ENCODE results near the gene MPPED1. TPM values are rescaled to one million over a fixed set of nuclear protein-coding genes. Genes with fewer than 3 reads are reported as not detected.

The MPPED1 gene
- total RNA-seq, 1 experiment from 2014 or later: 0.35 TPM

DNA sequence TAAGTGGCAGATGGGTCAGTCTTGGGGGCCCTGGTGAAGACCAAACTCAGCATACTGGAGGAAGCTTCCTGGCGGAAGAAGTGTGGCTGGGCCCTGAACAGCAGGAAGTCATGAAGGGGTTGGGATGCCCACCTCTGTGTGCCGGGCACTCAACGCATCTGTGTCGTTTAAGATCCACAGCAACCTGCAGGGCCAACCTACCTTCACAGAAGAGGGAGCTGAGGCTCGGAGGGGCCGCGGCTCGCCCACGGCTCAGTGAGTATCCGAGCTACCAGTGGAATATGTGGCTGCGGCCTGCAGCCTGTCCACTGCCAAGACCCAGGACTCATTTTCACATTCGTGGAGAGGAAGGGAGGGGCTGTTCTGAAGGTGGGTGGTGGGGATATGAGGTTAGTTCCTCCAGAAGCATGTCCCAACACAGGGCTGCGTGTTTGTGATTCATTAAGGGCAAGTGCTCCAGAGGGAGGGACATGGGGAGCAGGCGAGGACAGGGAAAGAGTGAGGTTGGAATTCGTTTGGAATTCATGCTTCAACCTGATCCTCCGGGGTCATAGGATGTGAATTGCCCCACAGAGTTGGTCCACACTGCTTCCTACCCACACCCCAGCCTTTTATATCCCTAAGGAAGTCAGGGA is 99.6 kb downstream of the MPPED1 start:
- TF ChIP-seq NFE2L1 (CRISPR knock-in tag; IDR thresholded peaks at IDR 0.05) (no peak), NFATC4 (CRISPR knock-in tag; IDR thresholded peaks at IDR 0.05) (no peak), ZBTB21 (CRISPR knock-in tag; IDR thresholded peaks at IDR 0.05; ENCODE audit: borderline replicate concordance) (no peak), ELF4 (CRISPR knock-in tag; IDR thresholded peaks at IDR 0.05; ENCODE audit: low read depth) (no peak), GRHL2 (CRISPR knock-in tag; IDR thresholded peaks at IDR 0.05; ENCODE audit: insufficient replicate concordance, severe bottlenecking) (no peak), TCF7 (CRISPR knock-in tag; IDR thresholded peaks at IDR 0.05; ENCODE audit: low read depth) (no peak), ZNF121 (CRISPR knock-in tag; IDR thresholded peaks at IDR 0.05) (no peak), ZNF532 (CRISPR knock-in tag; IDR thresholded peaks at IDR 0.05; ENCODE audit: borderline replicate concordance) (no peak), FOXP4 (CRISPR knock-in tag; IDR thresholded peaks at IDR 0.05) (no peak), FOXK1 (CRISPR knock-in tag; IDR thresholded peaks at IDR 0.05) (no peak), ZMAT4 (CRISPR knock-in tag; IDR thresholded peaks at IDR 0.05) (no peak), SP1 (CRISPR knock-in tag; conservative IDR thresholded peaks at IDR 0.05) (no peak), IRF2 (CRISPR knock-in tag; IDR thresholded peaks at IDR 0.05; ENCODE audit: borderline replicate concordance, low read depth) (no peak), AFF4 (CRISPR knock-in tag; IDR thresholded peaks at IDR 0.05; ENCODE audit: borderline replicate concordance) (no peak), ZNF263 (CRISPR knock-in tag; IDR thresholded peaks at IDR 0.05; ENCODE audit: low read depth) (no peak), NR2C2 (CRISPR knock-in tag; IDR thresholded peaks at IDR 0.05) (no peak), ZNF281 (CRISPR knock-in tag; IDR thresholded peaks at IDR 0.05) (no peak), ZNF396 (CRISPR knock-in tag; IDR thresholded peaks at IDR 0.05; ENCODE audit: borderline replicate concordance) (no peak), FOXP1 (CRISPR knock-in tag; IDR thresholded peaks at IDR 0.05; ENCODE audit: borderline replicate concordance) (no peak)
- TF ChIP-seq, protein P1, sequence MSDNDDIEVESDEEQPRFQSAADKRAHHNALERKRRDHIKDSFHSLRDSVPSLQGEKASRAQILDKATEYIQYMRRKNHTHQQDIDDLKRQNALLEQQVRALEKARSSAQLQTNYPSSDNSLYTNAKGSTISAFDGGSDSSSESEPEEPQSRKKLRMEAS (CRISPR knock-in tag; IDR thresholded peaks at IDR 0.05): no peak
- ChIA-PET POLR2A (no interaction called here), CTCF (interaction anchor here (0.6 kb wide), 1 partner anchor 315 kb away, joined by 3 read pairs; no protein-coding TSS in a partner anchor)
- Mint-ChIP-seq H3K4me1 (no peaks in the 10 kb centered on the region), H3K27ac (no peak overlapping the region), H3K9me3 (no peaks in the 10 kb centered on the region), H3K4me3 (no peak overlapping the region), H3K36me3 (no peaks in the 10 kb centered on the region), H3K27me3 (ENCODE audit: low read depth) (0 out of 2 replicates have a peak, but pooled peaks cover 3% of the 10 kb centered on the region)
- ATAC-seq (no peak), DNase-seq (ENCODE audit: low spot score) (no peak)

All from WTC11 (cell line).